Endodermal cell (in vitro differentiated cells): ENCODE results near the gene EIF4A3. TPM values are rescaled to one million over a fixed set of nuclear protein-coding genes. Genes with fewer than 3 reads are reported as not detected.

Source experiments
- DNase-seq: peaks from one replicate; pipeline ENCODE4 v3.0.0-alpha.2; 2017
- H3K27ac ChIP-seq: 2 replicates; pipeline ENCODE4 v1.5.1; 2013; ENCODE audit warnings: mild to moderate bottlenecking, low read depth, low read length, moderate library complexity
- H3K27me3 ChIP-seq: 2 replicates; pipeline ENCODE4 v1.6.1; 2013; ENCODE audit warnings: mild to moderate bottlenecking, low read length, moderate library complexity; ENCODE audit not compliant: insufficient read depth, control insufficient read depth, poor library complexity, severe bottlenecking
- H3K36me3 ChIP-seq: 2 replicates; pipeline ENCODE4 v1.7.0; 2013; ENCODE audit warnings: mild to moderate bottlenecking, low read length, moderate library complexity; ENCODE audit not compliant: control insufficient read depth, insufficient read depth
- H3K4me1 ChIP-seq: one replicate; pipeline ENCODE4 v1.7.0; 2013; ENCODE audit warnings: low read length; ENCODE audit not compliant: control insufficient read depth, insufficient read depth
- H3K4me3 ChIP-seq: 2 replicates; pipeline ENCODE4 v1.5.1; 2013; ENCODE audit warnings: mild to moderate bottlenecking, low read length, moderate library complexity
- H3K9ac ChIP-seq: 2 replicates; pipeline ENCODE4 v1.6.1; 2013; ENCODE audit warnings: mild to moderate bottlenecking, low read length, moderate library complexity; ENCODE audit not compliant: poor library complexity, severe bottlenecking; ENCODE audit errors: extremely low read depth
- H3K9me3 ChIP-seq: 2 replicates; pipeline ENCODE4 v1.6.1; 2013; ENCODE audit warnings: mild to moderate bottlenecking, low read length, moderate library complexity; ENCODE audit not compliant: control insufficient read depth
- H3K27ac Mint-ChIP-seq: 2 replicates; pipeline ENCODE4 v1.8.0; 2020; ENCODE audit warnings: mixed read lengths
- H3K27me3 Mint-ChIP-seq: 2 replicates; pipeline ENCODE4 v1.8.0; 2021; ENCODE audit warnings: mild to moderate bottlenecking, mixed read lengths; ENCODE audit not compliant: insufficient read depth
- H3K36me3 Mint-ChIP-seq: 2 replicates; pipeline ENCODE4 v1.8.0; 2020; ENCODE audit warnings: low read depth, mixed read lengths
- H3K4me1 Mint-ChIP-seq: 2 replicates; pipeline ENCODE4 v1.8.0; 2020; ENCODE audit warnings: mixed read lengths
- H3K4me3 Mint-ChIP-seq: 2 replicates; pipeline ENCODE4 v1.8.0; 2020; ENCODE audit warnings: mild to moderate bottlenecking, moderate library complexity, mixed read lengths
- H3K9me3 Mint-ChIP-seq: 2 replicates; pipeline ENCODE4 v1.8.0; 2020; ENCODE audit warnings: mild to moderate bottlenecking, mixed read lengths
- CTCF ChIP-seq: fragments of 200-600 bp; sonication (generic); conservative IDR thresholded peaks from 2 replicates; pipeline ENCODE4 v1.5.0; 2021; ENCODE audit warnings: antibody characterized with exemption, mild to moderate bottlenecking
- WGBS, 2 experiments: methylation state at CpG; one replicate each; pipeline versions ENCODE4 v1.1.5 to v1.1.7; 2013; ENCODE audit warnings: missing lambda C conversion rate in 2 of 2, mixed read lengths in 1 of 2; ENCODE audit not compliant: insufficient coverage in 1 of 2, insufficient read length in 1 of 2; 5-methylcytosine and 5-hydroxymethylcytosine counted together
- total RNA-seq, 2 donors: library from RNA; stranded (reverse); fragmentation: NEBNext Ultra II Directional in 1 of 2; extraction: Animal tissue kit (Norgen Biotek cat#: 25700) in 1 of 2; gene quantifications; 2 replicates in 1 of 2; 3 replicates in 1 of 2; pipeline ENCODE4 v1.2.1, GENCODE V29; 2021

EIF4A3 gene
- total RNA-seq, 2 donors from 2014 or later = 107 to 110 TPM

DNA sequence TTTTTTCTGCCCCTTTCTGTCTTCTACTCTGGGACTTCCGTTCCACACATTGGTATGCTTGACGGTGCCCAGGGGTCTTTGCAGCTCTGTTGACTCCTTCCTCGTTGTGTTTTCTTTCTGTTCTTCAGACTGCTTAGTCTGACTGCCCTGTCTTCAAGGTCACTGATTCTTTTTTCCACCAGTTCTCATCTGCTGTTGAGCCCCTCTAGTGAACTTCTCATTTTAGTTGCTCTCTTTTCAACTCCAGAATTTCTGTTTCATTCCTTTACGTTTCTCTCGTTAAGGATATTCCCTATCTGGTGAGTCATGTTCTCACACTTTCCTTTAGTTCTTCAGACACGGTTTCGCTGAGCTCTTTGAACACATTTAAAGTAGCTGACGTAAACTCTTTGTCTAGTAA is 31.8 kb downstream of the EIF4A3 start:
- TF ChIP-seq CTCF = no peak
- no peak overlapping the region for H3K9ac ChIP-seq
- WGBS, 2 experiments = 94 to 95% methylated on average over 8 of the region's 8 CpGs
- peaks cover 9% of the 10 kb centered on the region for H3K4me1 Mint-ChIP-seq
- H3K36me3 Mint-ChIP-seq = peaks cover 19% of the 10 kb centered on the region
- H3K36me3 ChIP-seq = peaks cover 6% of the 10 kb centered on the region
- H3K27ac ChIP-seq = no peak overlapping the region
- no peaks in the 10 kb centered on the region for H3K4me1 ChIP-seq
- H3K9me3 ChIP-seq = peaks cover 16% of the 10 kb centered on the region
- H3K27ac Mint-ChIP-seq = no peak overlapping the region
- no peaks in the 10 kb centered on the region for H3K27me3 ChIP-seq
- H3K4me3 Mint-ChIP-seq = no peak overlapping the region
- H3K4me3 ChIP-seq = no peak overlapping the region
- H3K9me3 Mint-ChIP-seq = peaks cover 15% of the 10 kb centered on the region
- DNase-seq = no peak
- H3K27me3 Mint-ChIP-seq = no peaks in the 10 kb centered on the region

DNA sequence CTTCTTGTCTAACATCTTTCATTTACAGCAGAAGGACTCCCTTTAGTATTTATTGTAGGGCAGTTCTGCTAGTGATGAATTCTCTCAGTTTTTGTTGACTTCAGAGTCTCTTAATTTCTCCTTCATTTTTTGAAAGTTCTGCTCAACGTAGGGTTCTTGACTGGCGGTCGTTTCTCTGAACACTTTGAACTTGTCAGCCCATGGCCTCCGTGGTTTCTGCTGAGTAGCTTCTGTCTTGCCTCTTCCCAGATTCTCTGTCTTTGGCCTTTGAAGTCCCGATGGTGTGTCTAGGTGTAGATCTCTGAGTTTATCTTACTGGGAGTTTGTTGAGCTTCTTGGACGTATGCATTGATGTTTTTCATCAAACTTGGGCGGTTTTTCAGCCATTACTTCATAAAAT is 32.2 kb downstream of the EIF4A3 start:
- no peak overlapping the region for H3K4me3 Mint-ChIP-seq
- peaks cover 15% of the 10 kb centered on the region for H3K9me3 Mint-ChIP-seq
- H3K4me3 ChIP-seq = no peak overlapping the region
- H3K9ac ChIP-seq = no peak overlapping the region
- H3K36me3 Mint-ChIP-seq = peaks cover 19% of the 10 kb centered on the region
- H3K27me3 Mint-ChIP-seq = no peaks in the 10 kb centered on the region
- no peaks in the 10 kb centered on the region for H3K27me3 ChIP-seq
- no peak for DNase-seq
- H3K27ac ChIP-seq = no peak overlapping the region
- TF ChIP-seq CTCF = no peak
- peaks cover 16% of the 10 kb centered on the region for H3K9me3 ChIP-seq
- H3K4me1 ChIP-seq = no peaks in the 10 kb centered on the region
- H3K4me1 Mint-ChIP-seq = peaks cover 9% of the 10 kb centered on the region
- 92 to 100% methylated on average over 5 to 7 of the region's 7 CpGs for WGBS, 2 experiments
- no peak overlapping the region for H3K27ac Mint-ChIP-seq
- peaks cover 6% of the 10 kb centered on the region for H3K36me3 ChIP-seq

- Histone ChIP-seq H3K9me3 (peaks cover 16% of the 10 kb centered on the region), H3K36me3 (peaks cover 6% of the 10 kb centered on the region), H3K27me3 (no peaks in the 10 kb centered on the region), H3K27ac (peak overlapping the region; percentile 22), H3K4me3 (no peak overlapping the region), H3K4me1 (no peaks in the 10 kb centered on the region), H3K9ac (no peak overlapping the region)
- TF ChIP-seq CTCF = no peak
- DNase-seq = no peak
- Mint-ChIP-seq H3K36me3 (peaks cover 19% of the 10 kb centered on the region), H3K4me3 (peak overlapping the region; percentile 17), H3K9me3 (peaks cover 15% of the 10 kb centered on the region), H3K27ac (peak overlapping the region; percentile 72), H3K4me1 (peaks cover 9% of the 10 kb centered on the region), H3K27me3 (no peaks in the 10 kb centered on the region)
- whole genome bisulfite sequencing, 2 experiments = 81% methylated on average over 5 to 18 of the region's 20 CpGs
Measured at GRCh38 chr17:80113033-80113484, 33.9 kb downstream of the EIF4A3 start.
